ENCODE data around the gene OLIG2.

- no peak for TF ChIP-seq ZNF274 (IDR thresholded peaks at IDR 0.05; ENCODE audit: low read depth, low read length)
- peak; percentile 88 for TF ChIP-seq SUZ12 (IDR thresholded peaks at IDR 0.05; ENCODE audit: extremely low read depth, insufficient read depth, insufficient read length)
Measured at GRCh38 chr21:33071770-33072306, 46.1 kb downstream of the OLIG2 start.

Data from NT2/D1 (cell line).